Iris pigment epithelial cell (primary cell): Measurements from ENCODE around the gene NPC2.

Experiments
- DNase-seq: peaks from one replicate; pipeline ENCODE4 v3.0.0-alpha.2; 2011; ENCODE audit warnings: low read depth

Gene NPC2

DNA sequence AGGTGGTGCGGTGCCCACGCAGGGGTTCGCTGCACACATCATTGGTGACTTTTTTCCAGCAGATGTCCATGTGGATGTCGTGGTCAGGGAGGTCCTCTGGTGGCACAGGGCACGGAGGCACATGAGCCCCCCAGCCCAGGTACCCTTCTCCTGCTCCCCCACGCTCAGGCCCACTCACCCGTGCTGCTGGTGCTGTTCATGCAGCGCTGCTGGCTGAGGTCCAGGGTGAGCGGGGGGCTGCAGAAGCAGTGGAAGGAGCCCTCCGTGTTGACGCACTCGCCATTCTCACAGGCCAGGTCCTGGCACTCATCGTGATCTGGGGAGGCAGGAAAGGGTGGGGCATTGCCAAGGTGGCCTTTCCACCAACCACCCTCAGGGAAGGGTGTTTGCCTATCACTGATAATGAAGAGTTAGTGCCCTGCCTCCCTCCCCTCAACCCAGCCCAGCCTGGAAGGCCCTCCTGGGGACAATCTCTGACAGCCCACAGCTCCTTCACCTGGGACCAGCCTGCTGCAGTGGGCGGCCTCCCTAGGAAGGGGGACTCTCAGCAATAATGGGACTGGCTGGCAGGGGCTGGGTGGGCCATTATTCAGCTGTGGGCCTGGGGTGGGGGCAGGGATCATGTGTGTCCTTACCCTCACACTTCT, 10.3 kb upstream of the NPC2 start:
- DNase-seq: no peak

DNA sequence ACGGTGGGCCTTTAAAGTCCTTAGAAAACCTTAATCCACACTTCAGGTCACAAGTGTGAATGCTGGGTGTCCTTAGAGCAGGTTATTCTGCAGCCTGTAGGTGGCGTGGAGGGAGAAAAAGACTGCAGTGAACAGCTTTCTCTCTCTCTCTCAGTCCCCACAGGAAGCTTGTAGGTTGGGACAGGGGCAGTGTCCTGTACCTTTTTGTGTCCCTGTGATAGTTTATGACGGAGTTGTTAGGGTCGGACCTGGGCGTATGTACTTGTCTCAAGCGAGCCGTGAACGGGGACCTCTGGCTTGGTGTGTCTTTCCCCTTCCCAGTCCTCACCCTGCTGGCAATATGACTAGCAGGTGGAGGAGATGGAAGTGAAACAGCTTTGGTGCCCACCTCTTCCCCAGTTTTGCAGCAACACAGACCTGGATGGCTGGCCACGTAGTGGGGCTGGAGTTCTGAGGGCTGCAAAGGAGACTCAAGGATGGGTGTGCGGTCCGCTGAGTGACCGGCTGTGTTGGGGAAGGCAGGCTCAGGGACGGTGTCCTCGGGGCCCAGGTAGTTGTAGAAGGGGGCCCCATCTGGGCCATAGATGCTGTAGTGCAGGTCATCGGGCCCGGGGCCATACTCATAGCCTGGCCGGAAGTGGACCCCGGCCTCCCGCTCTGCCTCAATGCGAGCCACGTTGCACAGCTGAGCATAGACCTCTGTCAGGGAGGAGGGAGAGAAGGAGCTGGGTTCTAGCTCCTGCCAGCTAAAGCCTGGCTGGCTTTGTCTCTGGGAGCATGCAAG, 9.3 kb upstream of the NPC2 start:
- DNase-seq: peak; percentile 50

DNA sequence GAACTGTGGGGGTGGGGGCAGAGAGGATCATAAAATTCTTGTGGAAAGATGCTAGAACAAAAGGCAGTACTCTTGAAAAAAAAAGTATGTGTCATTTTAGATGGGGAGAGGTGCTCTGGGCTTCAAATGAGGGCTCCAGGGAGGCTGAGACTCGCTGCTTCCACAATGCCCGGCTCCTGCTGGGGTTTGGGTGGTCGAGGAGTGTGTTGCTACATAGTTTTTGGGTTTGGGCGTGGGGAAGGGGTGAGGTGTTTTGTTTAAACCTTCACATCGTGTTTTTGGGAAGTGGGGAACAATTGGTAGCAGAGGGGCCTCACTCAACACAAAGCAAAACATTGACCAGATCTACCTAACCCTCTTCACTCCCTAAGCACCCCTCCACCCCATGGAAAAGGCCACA, 8.6 kb upstream of the NPC2 start:
- DNase-seq: no peak

DNA sequence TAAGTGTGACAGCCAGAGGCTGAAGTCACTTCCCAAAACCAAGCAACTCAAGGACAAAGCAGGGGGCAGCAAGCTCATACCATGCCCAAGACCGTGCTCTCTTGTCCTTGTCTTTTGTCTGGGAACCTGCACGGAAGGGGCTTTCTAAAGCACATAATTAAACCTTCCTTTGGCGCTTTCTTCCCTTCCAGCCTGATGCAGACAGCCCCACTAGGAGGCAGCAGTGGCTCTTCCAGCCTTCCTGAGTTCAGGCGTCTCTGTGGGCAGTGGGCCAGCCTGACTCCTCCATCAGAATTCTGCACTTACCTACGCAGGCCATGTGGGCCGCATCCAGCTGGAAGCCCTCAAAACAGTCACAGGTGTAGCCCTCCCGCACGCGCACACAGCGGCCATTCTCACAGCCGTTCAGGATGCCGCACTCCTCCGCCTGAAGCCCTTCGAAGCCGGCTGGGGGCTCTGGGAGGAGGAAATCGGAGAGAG, 8.1 kb upstream of the NPC2 start:
- peak; percentile 77 for DNase-seq

DNA sequence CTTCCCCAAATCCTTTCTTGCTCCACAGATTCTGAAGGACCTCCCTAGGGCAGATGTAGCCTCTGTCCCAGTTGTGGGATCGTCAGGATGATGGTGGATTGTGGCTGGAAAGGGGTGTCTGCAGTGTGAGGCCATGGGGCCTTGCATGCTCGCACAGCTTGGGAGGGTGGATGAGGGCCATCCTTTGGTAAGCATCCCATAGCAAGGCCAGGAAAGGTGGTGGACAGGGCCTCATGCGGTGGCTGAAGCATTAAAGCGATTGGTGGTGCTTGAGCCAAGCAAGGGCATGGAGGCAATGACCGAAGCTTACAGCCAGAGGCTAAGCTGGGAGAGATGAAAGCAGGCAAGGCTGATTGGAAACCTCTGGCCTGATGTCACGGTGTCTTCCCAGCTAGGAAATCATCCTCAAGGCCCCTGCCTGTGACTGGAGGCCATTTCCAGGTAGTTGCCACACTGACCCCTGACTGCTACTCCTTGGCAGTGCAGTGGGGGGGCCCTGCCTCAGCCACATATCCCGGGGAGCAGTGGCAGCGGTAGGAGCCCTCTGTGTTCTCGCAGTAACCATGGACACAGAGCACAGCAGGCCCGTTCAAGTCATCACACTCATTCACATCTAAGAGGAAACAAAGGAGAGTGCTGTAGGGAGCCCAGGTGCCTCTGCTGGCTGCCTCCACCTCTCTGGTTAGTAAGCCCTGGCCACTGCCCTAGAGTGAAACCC, 7.5 kb upstream of the NPC2 start:
- DNase-seq: no peak

DNA sequence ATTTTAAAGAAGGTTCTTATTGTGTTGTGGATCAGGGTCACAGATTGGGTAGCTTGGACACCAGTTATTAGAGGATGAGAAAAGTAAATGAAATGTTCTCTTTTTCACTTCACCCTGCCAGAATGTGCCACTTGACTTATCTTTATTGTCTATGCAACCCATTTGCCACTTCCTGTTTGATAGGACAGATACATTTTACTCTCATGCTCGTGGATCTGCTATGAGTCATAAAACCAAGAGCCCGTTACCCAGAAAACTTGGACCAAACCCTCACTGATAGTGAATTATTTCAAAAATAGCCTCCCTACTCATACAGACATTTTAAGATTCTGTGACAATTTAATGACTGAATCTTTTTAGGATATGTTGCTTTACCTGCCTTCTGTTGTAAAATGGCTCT, 2.3 kb upstream of the NPC2 start:
- peak; percentile 35 for DNase-seq

DNA sequence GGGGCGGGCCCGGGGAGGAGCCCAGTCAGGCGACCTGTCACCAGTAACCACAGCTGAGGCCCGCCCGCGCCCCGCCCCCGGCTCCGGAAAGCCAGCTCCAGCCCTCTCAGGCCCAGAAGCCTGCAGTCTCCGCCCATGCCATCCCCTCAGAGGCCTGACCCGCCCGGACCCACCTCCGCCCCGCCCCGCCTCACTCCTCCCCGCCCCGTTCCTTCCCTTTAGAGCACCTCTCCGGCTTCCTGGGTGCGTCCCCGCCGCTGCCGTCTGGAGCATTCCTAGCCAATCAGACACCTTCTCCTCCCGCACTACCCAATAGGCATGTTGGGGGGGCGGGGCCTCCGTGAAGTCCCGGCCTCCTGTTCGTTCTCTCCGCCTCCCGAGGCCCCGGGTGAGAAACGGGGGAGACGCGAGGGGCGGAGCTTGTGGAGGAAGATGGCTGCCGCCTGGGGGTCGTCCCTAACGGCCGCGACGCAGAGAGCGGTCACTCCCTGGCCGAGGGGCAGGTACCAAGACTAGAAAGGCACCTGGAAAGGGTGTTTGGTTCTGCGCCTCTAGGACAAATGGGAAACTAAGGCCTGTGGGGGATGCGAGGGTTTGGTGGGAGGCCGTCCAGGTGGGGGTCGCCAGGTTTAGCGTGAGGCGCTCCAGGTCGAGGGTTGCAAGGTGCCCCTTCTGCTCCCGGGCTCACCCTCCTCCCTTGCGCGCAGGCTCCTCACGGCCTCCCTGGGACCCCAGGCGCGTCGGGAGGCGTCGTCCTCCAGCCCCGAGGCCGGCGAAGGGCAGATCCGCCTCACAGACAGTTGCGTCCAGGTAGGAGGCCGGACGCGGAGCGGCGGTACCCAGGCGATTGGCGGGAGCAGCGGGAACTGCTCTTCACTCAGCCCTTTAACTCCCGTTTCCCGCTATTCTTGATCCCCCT, 497 bp upstream of the NPC2 start, which contains the start of gene ISCA2:
TSS of gene ISCA2 (plus strand) at position 423 of the 919 bp plus-strand sequence. CDS start at position 433, 10 bp downstream.
- DNase-seq: peak; percentile 100

DNA sequence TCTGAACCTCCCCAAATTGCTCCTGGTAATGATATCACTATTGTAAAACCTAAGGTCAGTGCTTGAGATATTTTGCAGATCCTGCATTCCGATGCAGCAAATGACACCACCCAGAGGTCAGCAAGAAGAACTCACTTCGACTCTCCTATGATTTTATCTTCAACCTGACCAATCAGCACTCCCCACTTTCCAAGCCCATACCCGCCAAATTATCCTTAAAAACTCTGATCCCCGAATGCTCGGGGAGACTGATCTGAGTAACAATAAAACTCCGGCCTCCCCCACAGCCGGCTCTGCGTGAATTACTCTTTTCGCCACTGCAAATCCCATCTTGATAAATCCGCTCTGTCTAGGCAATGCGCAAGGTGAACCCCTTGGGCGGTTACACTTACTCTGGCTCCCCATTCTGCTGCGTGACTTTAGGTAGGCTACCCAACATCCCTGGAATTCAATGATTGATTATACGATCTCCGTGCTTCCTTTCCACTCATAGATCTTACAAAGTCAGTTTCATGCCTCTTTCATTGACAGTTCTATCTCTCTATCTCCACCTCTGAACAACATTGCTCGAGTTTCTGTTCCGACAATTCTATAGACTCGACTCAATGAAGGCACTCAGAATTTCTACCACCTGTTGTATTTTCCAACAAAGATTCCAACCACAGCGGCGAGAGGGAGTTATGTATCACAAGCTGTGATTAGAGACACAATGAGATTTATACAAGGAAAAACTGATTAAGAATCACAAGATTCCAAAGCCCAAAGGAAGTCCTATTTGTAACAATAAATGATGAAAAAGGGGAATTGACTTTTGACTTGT, 939 bp downstream of the NPC2 start:
- peak; percentile 59 for DNase-seq

DNA sequence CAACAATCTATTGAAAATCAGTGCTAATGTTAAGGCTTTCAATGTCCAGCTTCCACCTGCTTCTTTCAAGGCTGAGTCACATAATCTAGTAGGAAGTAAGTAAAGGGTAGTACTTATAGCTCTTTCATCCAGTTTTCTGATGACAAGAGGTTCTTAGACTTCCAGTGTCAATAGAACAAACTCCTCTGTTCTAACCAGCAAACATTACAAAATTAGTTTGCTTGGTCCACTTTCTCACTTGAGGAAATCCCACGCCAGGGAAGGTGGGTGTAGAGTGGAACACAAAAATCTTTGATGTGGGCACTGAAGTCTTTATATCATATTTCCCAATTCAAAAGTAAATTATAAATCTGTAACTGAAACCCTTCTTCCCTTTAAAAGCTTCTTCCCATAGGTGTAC, 2.6 kb downstream of the NPC2 start:
- no peak for DNase-seq

DNA sequence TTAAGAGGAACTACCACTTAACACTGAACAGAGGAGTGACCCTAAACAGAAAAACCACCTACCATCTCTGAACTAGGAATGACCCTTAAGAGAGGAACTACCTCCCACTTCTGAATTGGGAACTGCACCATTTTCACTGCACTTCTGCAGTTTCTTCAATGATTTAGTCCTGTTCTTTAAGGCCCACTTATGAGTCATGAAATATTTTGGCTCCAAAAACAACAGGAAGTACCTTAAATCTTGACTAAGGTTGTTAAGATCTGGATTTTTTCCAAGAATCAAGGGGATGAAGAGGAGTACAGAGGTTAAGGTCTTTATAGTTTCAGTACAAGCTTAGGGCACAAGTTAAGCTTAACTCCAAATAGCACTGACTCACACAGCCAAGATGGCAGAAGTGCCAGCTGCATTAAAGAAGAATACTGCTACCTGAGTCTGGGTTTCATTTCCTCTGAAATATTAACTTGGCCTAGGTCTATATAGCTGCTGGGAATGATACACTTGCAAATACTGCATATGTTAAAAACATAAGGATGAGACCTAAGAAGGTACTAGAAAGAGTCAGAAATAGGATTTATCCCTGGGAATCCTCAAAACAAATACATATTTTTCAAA, 4.2 kb downstream of the NPC2 start:
- DNase-seq: peak; percentile 74

DNA sequence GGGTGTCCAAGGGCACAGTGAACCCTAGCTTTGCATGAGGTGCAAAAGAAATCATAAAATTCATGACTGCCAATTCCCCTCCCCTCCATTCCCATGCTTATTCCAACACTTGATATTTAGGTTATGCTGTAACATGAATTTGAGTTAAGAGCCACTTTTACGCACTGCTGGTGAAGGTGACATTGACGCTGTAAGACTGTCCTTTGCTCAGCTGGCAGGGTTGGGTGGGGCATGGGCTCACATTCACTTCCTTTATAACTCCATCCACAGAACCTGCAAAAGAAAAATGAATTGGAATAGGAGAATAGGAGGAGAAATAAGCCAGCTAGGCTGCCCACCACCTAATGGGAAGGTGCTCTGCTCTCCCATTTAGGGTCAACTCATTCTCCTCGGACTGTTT, 6.9 kb downstream of the NPC2 start:
- no peak for DNase-seq

DNA sequence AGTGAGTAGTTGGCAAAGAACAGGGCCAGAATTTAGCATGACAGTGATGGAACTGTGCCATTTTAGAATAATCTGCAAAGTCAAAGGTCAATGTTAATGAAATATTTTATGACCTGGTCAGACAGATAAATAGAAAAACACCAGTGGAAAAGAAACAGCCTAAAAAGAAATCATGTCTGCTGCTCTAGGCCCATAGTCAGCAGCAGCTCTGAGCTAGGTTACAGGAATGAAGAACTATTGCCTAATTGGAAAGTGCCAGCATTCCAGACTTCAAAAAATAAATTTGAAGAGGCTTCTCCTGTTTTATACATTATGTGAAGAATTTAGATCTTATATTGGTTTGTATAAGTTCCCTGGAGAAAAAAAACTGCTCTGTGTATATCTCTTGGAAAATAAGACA, 9.8 kb downstream of the NPC2 start:
- peak; percentile 55 for DNase-seq

DNA sequence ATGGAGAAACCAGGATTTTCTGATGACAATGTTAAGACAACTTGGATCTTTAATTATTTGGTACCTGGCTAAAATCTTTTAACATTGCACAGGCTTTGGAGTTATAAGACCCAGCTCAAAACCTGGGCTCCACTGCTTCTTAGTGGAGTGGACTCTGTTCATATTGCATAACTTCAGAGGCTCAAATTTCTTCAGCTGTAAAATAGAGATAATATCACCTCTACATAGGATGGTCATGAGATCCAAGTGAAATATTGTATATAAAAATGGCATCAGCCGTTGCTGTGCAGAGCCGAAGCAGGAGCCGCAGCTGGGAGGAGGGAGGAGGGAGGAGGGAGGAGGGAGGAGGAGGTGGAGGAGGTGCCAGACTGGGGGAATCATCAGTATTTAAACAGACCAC, 10.5 kb downstream of the NPC2 start:
- no peak for DNase-seq

DNA sequence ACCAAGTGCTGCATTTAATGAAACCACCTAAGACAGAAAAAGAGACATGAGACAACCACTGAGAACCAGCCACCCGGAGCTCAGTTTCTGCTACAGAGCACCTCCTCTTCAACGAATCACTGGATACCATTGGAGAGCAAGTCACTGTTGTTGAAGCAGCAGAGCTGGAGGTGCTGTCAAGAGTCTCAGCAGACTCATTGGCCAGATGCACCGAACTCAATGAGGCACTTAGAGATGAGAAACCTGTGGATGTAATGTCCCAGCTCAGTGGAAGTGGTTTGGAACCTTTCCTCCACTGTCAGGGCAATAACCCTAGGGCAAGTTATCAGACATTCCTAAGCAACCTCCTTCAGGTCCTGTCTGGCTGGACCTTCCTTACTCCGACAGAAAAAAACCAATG, 13.1 kb downstream of the NPC2 start:
- peak; percentile 14 for DNase-seq

DNA sequence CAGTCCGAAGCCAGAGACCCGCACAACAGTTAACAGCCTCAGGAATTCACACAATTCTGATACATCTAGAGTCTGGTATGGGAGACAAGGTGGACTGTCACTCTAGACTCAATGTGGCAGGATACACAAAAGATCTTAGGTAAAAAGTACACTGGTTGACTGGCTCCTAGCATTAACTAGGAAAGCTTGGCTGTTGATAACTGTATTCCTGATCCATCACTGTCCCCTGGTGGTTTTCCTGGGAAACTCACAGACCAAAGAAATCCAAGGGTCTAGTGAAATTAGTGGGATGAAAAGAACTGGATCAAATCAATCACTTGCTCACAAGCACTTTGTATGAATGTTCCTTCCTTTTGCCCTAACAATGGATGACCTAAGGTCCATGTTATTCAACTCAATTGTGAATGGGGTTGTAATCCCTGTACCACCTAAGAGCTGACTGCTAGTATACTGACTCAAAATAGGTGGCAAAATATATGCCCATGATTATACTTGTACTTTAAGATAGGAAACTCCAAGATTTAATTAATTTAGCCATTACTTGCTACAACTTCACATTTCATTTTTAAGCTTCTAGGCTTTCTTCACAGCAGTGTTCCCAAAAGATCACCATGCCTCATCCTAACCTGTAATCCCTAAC, 14.0 kb downstream of the NPC2 start:
- peak; percentile 18 for DNase-seq

DNA sequence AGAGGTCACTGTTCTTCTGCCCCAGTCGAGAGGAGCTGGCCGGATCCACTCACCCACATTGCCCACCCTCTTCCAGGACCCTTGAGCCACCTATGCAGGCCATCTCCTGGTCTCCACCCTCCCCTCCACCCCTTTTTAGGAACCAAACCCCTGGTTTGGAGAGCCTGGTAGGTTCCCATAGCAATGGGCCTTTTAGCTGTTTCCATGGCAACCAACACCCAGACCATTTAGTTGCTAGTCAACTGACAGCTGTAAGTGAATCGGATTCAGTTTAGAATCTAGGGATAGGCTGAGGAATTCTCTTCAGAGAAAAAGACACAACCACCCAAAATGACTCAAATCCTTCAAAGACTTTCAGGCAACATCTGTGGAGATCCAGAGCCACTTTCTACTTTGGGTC, 16.5 kb downstream of the NPC2 start:
- DNase-seq: no peak

DNA sequence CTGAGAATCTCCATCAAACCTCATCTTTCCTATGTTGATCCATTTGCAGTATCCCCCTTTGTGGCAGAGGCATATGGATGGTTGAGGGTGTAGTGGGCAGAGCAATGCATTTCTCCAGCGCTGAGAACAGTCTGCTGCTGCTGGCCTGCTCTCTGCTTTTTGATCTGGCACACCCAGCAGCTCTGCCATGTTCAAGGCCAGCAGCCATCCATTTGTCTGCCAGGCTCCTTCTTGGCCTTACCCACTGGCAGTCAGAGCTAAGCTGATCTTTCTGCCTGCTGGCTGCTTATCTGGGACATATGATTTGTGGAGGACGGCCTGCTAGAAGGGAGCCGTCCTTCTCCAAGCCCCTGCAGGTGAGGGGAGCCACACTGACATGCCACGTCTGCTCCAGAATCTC, 17.0 kb downstream of the NPC2 start:
- DNase-seq: no peak

DNA sequence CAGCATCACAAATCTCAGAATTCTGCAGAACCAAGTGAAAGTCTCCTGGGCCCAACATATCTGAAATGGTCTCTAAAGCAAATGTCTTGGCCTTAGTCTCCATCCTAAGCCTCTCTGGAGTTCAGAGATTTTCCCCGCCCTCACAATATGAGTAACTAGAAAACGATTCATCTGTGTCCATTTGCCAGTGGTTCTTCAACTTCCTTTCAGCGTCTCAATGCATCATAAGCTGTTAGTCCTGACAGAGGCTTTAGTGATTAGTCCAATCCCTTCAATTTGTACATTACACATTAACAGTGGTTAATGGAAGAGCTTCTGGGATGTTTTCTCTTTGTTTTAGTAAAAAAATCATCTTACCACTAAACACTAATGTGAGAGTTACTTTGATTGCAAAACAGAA, 17.4 kb downstream of the NPC2 start:
- DNase-seq: peak; percentile 80

DNA sequence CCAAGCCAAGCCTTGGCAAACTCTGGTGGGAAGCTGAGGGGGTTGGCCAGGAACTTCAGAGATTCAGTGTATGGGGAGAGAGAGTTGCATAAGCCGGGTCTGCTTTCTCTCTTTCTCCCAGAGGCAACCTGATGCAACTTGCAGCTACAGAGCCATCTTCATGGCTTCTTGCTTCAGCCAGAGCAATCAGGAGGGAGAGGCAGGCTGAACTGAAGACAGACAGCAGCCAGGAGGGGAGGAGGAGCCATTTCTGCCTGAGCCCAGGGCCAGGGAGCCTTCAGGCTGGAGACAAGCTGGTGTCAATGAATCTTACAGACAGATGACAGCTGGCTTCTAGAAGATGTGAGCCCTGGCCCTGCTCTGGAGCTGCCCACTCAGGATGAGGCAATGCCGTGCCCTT, 18.7 kb downstream of the NPC2 start:
- DNase-seq: no peak

DNA sequence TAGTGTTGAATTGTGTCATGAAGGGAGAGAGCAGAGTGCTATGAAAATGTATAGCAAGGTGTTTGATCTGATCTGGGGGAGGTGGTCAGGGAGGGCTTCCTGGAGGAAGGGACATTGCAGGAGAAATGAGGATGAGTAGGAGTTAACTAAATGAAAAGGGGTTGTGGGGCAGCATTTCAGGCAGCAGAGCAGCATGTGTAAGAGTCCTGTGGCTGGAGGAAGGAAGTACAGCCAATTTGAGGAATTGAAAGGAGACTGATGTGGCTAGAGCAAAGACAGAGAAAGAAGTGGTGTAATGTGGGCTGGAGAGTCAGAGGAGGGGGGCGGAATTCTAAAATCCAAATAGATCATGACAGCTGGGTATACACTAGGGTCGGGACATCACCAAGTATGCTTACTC, 20.5 kb downstream of the NPC2 start:
- DNase-seq: no peak
